Measurements from ENCODE around the gene HK1.

The HK1 gene

GRCh38 chr10:69415049-69415448 is 136.8 kb downstream of the HK1 start:
- H3K4me3 ChIP-seq (ENCODE audit: low read depth, low read length): no peak overlapping the region
- DNase-seq (ENCODE audit: low read depth): no peak
- TF ChIP-seq CTCF (IDR thresholded peaks at IDR 0.05; ENCODE audit: control insufficient read depth, extremely low read depth, insufficient read depth): no peak

DNA sequence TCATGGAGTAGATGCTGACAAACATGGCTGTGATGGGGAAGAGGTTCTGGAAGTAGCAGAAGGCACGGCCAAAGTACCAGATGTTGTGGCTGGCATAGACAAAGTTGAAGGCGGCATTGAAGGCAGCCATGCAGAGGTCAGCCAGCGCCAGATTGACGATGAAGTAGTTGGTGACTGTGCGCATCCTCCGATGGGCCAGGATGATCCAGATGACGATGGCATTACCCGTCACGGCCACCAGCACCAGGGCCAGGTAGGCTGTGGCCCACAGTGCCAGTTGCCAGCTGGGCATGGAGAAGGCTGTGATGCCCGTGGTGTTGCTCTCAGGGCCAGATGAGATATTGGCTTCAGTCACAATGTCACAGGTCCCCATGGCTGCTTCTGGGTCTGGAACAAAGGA is 137.7 kb downstream of the HK1 start:
- H3K4me3 ChIP-seq (ENCODE audit: low read depth, low read length): no peak overlapping the region
- DNase-seq (ENCODE audit: low read depth): no peak
- no peak for TF ChIP-seq CTCF (IDR thresholded peaks at IDR 0.05; ENCODE audit: control insufficient read depth, extremely low read depth, insufficient read depth)

DNA sequence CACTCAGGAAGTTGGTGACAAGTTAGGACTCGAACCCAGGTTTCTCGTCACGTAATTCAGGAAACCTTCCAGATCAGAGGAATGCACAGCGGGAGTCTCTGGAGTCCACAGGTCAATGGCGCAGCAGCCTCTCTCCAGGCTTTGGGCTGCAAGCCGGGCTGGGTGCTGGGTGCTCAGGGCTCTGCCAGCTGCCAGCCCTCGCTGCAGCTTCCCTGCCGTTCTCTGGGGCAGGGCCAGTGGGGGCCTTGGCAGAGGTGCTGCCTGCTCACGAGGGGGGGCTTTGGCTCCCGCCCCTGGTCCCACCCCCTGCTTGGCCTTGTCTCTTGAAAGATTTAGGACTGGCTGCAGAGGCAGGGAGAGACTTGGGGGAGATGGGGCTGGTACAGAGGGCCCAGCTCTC is 138.4 kb downstream of the HK1 start, which contains the start of gene TACR2:
Gene TACR2, minus strand, starts transcription at position 224 of the 400 bp plus-strand sequence. CDS start 595 bp downstream, outside the sequence.
- no peak for DNase-seq (ENCODE audit: low read depth)
- no peak within 1 kb of the TSS for H3K4me3 ChIP-seq (ENCODE audit: low read depth, low read length)
- no peak for TF ChIP-seq CTCF (IDR thresholded peaks at IDR 0.05; ENCODE audit: control insufficient read depth, extremely low read depth, insufficient read depth)

GRCh38 chr10:69417542-69417941 is 139.2 kb downstream of the HK1 start:
- H3K4me3 ChIP-seq (ENCODE audit: low read depth, low read length): no peak overlapping the region
- DNase-seq (ENCODE audit: low read depth): no peak
- TF ChIP-seq CTCF (IDR thresholded peaks at IDR 0.05; ENCODE audit: control insufficient read depth, extremely low read depth, insufficient read depth): no peak

DNA sequence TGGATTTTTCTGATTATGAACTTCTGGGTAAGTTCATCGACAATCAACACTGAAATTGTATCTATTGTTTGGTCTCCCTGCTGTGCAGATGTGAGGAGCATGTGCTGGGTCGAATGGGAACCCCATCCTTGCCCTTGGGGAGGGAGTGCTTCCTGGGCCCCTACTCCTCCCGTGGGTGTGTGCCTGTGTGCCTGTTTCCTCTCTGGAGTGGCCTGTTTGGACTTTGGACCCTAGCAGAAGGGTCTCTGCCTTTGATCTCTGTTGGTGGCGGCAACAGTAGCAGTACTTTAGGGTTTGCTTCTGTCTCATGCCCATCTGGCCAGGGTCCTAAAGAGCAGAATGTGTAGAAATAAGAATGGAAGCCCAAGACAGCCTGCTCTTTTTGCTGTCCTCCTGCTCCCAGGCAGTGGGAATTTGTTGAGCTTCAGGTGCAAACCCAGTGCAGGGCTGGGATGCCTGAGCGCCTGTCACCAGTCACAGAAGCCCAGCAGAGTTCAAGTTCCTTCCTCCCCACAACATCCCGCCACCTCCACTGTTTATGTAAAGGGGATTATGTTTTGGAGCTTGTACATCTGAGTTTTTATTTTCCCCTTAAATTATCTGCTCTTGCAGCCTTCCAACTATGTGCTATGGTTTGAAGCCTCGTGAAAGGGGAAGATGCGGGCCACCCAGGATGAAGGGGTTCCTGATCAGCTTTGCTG is 139.9 kb downstream of the HK1 start:
- no peak overlapping the region for H3K4me3 ChIP-seq (ENCODE audit: low read depth, low read length)
- no peak for DNase-seq (ENCODE audit: low read depth)
- no peak for TF ChIP-seq CTCF (IDR thresholded peaks at IDR 0.05; ENCODE audit: control insufficient read depth, extremely low read depth, insufficient read depth)

DNA sequence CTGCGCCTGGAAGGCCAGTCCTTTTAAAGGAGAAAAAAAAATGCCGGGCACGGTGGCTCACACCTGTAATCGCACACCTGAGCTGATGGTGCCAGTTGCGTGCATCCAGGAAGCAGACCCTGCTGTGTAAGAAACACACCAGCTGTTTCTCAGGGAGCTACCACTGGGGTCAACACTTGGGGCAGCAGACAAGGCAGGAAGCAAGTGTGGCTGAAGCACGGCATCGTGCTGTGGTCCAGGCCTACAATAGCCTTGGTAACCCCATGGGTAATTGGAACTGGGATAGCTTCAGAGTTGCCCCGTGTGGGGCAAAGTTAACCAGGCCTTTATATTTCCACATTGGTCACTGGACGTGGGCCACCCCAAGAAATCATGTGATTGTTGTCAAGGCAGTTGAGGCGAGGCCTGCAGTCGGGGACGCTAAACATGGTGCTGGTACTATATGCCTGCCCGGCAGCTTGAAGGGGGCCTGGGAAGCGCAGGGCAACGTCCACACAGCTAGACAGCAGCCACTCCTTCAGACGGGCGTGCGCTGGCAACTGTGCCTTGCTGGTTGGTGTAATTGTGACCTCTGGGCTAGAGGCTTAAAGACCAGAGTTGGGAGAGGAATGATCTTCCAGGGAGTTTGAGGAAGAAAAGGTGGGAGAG is 140.9 kb downstream of the HK1 start:
- TF ChIP-seq CTCF (IDR thresholded peaks at IDR 0.05; ENCODE audit: control insufficient read depth, extremely low read depth, insufficient read depth): no peak
- no peak for DNase-seq (ENCODE audit: low read depth)
- H3K4me3 ChIP-seq (ENCODE audit: low read depth, low read length): no peak overlapping the region
